ENCODE data around the gene UBXN11.
A peak's percentile ranks its signal among the peaks of the same experiment; 100 is the strongest.
"Not testable (repeated sequence)": the region's sequence is repeated elsewhere in the genome, so short reads cannot be mapped to it uniquely, and the experiment has no call there.

The UBXN11 gene

DNA sequence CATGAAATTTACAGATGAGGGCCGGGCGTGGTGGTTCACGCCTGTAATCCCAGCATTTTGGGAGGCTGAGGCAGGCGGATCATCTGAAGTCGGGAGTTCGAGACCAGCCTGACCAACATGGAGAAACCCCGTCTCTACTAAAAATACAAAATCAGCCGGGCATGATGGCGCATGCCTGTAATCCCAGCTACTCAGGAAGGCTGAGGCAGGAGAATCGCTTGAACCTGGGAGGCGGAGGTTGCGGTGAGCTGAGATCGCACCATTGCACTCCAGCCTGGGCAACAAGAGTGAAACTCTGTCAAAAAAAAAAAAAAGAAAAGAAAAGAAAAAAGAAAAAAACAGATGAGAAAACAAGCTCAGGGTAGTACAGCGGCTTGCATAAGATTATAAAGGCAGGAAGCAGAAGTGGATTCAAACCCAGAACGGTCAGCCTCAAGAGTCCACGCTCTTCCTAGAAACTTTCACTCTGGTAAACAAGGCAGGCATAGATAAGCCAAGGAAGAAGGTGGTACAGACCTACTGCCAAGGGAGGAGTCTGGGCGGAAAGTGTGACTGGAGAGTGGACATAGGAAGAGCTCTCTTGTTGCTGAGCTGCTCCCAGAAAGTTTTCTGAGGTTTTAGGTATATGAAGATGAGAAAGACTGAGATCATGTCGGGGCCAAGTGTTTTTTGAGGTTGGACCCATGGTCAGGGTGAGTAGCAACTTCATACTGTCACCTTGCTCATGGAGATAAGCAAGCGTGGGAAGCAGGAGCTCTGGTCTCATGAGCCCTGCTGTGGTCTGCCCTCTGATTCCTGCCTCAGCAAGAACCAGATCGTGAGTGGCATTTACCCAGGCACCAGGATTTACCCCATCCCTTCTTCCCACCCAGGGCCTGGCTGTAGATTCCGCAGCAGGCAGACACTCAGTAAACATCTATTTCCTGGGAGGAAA, 1.8 kb upstream of the UBXN11 start:
- H2AK5ac ChIP-seq (ENCODE audit: low read length, severe bottlenecking); H3K14ac ChIP-seq (ENCODE audit: low read length in 2 of 2); H2BK15ac ChIP-seq (ENCODE audit: low read depth, poor library complexity, severe bottlenecking); H3K4me2 ChIP-seq (ENCODE audit: low read length, poor library complexity, severe bottlenecking); H3K9me3 ChIP-seq (ENCODE audit: control insufficient read depth, low read length); H2AFZ ChIP-seq (ENCODE audit: low read depth, low read length); H3K4me3 ChIP-seq (ENCODE audit: insufficient read depth in 1 of 2, low read depth in 1 of 2, low read length in 2 of 2); H3K4me1 ChIP-seq (ENCODE audit: control insufficient read depth, insufficient read depth, low read depth, low read length); H3K27ac ChIP-seq (ENCODE audit: low read length, poor library complexity, severe bottlenecking); H3K18ac ChIP-seq (ENCODE audit: low read depth in 1 of 2, low read length in 2 of 2); H2BK12ac ChIP-seq (ENCODE audit: low read length in 2 of 2); DNase-seq; H4K91ac ChIP-seq (ENCODE audit: low read length); H4K8ac ChIP-seq (ENCODE audit: low read length); H3K27me3 ChIP-seq (ENCODE audit: control insufficient read depth in 1 of 2, insufficient read depth in 1 of 2, low read length in 2 of 2); H3K36me3 ChIP-seq (ENCODE audit: control insufficient read depth in 1 of 2, insufficient read depth in 2 of 2, low read depth in 1 of 2, low read length in 2 of 2); H3K9ac ChIP-seq (ENCODE audit: low read length); H3K23ac ChIP-seq (ENCODE audit: low read length in 2 of 2); H2BK5ac ChIP-seq (ENCODE audit: low read depth, low read length, poor library complexity, severe bottlenecking); H3K4ac ChIP-seq (ENCODE audit: low read depth in 1 of 2, low read length in 2 of 2); H2BK120ac ChIP-seq (ENCODE audit: low read depth, low read length): not testable (repeated sequence)
- WGBS, result 92% methylated on average over 21 of the region's 21 CpGs
- H3K79me1 ChIP-seq (replicated peaks; ENCODE audit: low read length, poor library complexity, severe bottlenecking), result peaks cover 17% of the 10 kb centered on the region

DNA sequence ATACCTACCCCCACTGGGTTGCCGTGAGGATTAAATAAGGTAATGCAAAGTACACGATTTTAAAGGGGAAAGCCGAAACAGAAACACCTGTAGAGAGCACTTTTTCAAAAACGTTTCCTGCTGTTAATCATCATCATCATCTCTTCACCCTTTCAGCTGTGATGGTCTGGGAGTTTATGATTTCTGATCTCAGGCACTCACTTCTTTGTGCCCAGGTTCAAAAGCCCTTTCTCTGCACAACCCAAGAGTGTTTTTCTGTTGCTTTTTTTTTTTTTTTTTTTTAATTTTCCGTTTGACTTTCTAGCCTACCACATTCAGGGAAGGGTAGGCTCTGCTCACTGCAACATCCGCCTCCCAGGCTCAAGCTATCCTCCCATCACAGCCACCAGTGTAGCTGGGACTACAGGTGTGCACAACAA, 936 bp upstream of the UBXN11 start:
- no peak overlapping the region for H3K14ac ChIP-seq (ENCODE audit: low read length in 2 of 2)
- WGBS, result 75% methylated on average over 2 of the region's 6 CpGs
- peaks cover 20% of the 10 kb centered on the region for H3K79me1 ChIP-seq (replicated peaks; ENCODE audit: low read length, poor library complexity, severe bottlenecking)
- no peak overlapping the region for H3K4me3 ChIP-seq (ENCODE audit: insufficient read depth in 1 of 2, low read depth in 1 of 2, low read length in 2 of 2)
- H3K23ac ChIP-seq (ENCODE audit: low read length in 2 of 2), result no peak overlapping the region
- H4K91ac ChIP-seq (ENCODE audit: low read length), result no peak overlapping the region
- no peak overlapping the region for H3K18ac ChIP-seq (ENCODE audit: low read depth in 1 of 2, low read length in 2 of 2)
- no peaks in the 10 kb centered on the region for H3K27me3 ChIP-seq (ENCODE audit: control insufficient read depth in 1 of 2, insufficient read depth in 1 of 2, low read length in 2 of 2)
- H3K27ac ChIP-seq (ENCODE audit: low read length, poor library complexity, severe bottlenecking), result no peak overlapping the region
- no peak for DNase-seq
- no peak overlapping the region for H2BK12ac ChIP-seq (ENCODE audit: low read length in 2 of 2)
- no peak overlapping the region for H2BK5ac ChIP-seq (ENCODE audit: low read depth, low read length, poor library complexity, severe bottlenecking)
- H3K4ac ChIP-seq (ENCODE audit: low read depth in 1 of 2, low read length in 2 of 2), result no peak overlapping the region
- no peaks in the 10 kb centered on the region for H3K9me3 ChIP-seq (ENCODE audit: control insufficient read depth, low read length)
- no peak overlapping the region for H3K4me2 ChIP-seq (ENCODE audit: low read length, poor library complexity, severe bottlenecking)
- no peak overlapping the region for H2AK5ac ChIP-seq (ENCODE audit: low read length, severe bottlenecking)
- H4K8ac ChIP-seq (ENCODE audit: low read length), result no peak overlapping the region
- no peak overlapping the region for H2BK15ac ChIP-seq (ENCODE audit: low read depth, poor library complexity, severe bottlenecking)
- H2AFZ ChIP-seq (ENCODE audit: low read depth, low read length), result no peak overlapping the region
- no peak overlapping the region for H2BK120ac ChIP-seq (ENCODE audit: low read depth, low read length)
- H3K9ac ChIP-seq (ENCODE audit: low read length), result peak overlapping the region; percentile 61
- H3K36me3 ChIP-seq (ENCODE audit: control insufficient read depth in 1 of 2, insufficient read depth in 2 of 2, low read depth in 1 of 2, low read length in 2 of 2), result no peaks in the 10 kb centered on the region
- H3K4me1 ChIP-seq (ENCODE audit: control insufficient read depth, insufficient read depth, low read depth, low read length), result peaks cover 16% of the 10 kb centered on the region

DNA sequence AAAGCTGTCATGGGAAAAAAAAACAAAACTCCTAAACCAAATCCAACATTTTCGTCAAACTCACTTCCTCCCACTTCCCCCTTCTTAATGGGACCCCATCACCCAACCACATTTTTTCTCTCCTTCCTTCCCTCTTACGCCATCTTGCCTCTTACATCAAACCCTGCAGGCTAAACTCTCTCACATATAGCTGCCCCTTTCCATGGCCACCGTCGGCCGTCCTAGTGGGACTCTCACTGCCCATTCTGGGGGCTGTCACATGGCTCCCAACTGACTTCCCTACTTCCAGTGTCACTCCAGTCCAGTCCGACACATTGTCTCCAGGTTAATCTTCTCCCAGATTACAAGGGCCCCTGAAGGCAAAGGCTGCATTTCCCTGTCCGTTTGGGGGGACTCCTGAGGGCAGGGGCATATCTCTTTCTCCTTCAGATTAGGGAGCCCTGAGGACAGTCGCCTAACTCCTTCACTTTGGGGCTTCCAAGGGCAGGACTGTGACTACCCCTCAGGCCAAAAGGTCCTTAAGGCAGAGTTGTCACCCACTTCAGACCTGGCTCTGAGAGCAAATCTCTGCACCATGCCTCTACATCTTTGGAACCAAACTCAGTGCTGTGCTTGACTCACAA, 658 bp downstream of the UBXN11 start:
- WGBS, result 51% methylated on average over 8 of the region's 8 CpGs
- Histone ChIP-seq H3K4me2 (ENCODE audit: low read length, poor library complexity, severe bottlenecking) (peak overlapping the region; percentile 98), H3K9ac (ENCODE audit: low read length) (peak overlapping the region; percentile 97), H4K91ac (ENCODE audit: low read length) (no peak overlapping the region), H3K23ac (ENCODE audit: low read length in 2 of 2) (no peak overlapping the region), H3K14ac (ENCODE audit: low read length in 2 of 2) (peak overlapping the region in 1 of 2 experiments; percentile 18), H4K8ac (ENCODE audit: low read length) (peak overlapping the region; percentile 79), H3K4me3 (ENCODE audit: insufficient read depth in 1 of 2, low read depth in 1 of 2, low read length in 2 of 2) (peak overlapping the region; percentile 94 to 98), H3K9me3 (ENCODE audit: control insufficient read depth, low read length) (no peaks in the 10 kb centered on the region), H2AK5ac (ENCODE audit: low read length, severe bottlenecking) (peak overlapping the region; percentile 3), H2BK15ac (ENCODE audit: low read depth, poor library complexity, severe bottlenecking) (no peak overlapping the region), H2BK120ac (ENCODE audit: low read depth, low read length) (no peak overlapping the region), H3K36me3 (ENCODE audit: control insufficient read depth in 1 of 2, insufficient read depth in 2 of 2, low read depth in 1 of 2, low read length in 2 of 2) (peaks cover 0 to 10% of the 10 kb centered on the region in 2 experiments), H2BK12ac (ENCODE audit: low read length in 2 of 2) (peak overlapping the region in 1 of 2 experiments; percentile 60), H3K18ac (ENCODE audit: low read depth in 1 of 2, low read length in 2 of 2) (peak overlapping the region in 1 of 2 experiments; percentile 97), H3K27me3 (ENCODE audit: control insufficient read depth in 1 of 2, insufficient read depth in 1 of 2, low read length in 2 of 2) (no peaks in the 10 kb centered on the region), H3K27ac (ENCODE audit: low read length, poor library complexity, severe bottlenecking) (no peak overlapping the region), H3K4me1 (ENCODE audit: control insufficient read depth, insufficient read depth, low read depth, low read length) (peaks cover 16% of the 10 kb centered on the region), H2AFZ (ENCODE audit: low read depth, low read length) (peak overlapping the region; percentile 96), H3K79me1 (replicated peaks; ENCODE audit: low read length, poor library complexity, severe bottlenecking) (peaks cover 25% of the 10 kb centered on the region), H3K4ac (ENCODE audit: low read depth in 1 of 2, low read length in 2 of 2) (peak overlapping the region in 1 of 2 experiments; percentile 11), H2BK5ac (ENCODE audit: low read depth, low read length, poor library complexity, severe bottlenecking) (no peak overlapping the region)
- DNase-seq, result no peak

Data from mesenchymal stem cell (in vitro differentiated cells and primary cell).